ENCODE data around the gene CDC42BPG.

GRCh38 chr11:64792482-64792881 is 52.0 kb downstream of the CDC42BPG start:
- TF ChIP-seq, protein P1, sequence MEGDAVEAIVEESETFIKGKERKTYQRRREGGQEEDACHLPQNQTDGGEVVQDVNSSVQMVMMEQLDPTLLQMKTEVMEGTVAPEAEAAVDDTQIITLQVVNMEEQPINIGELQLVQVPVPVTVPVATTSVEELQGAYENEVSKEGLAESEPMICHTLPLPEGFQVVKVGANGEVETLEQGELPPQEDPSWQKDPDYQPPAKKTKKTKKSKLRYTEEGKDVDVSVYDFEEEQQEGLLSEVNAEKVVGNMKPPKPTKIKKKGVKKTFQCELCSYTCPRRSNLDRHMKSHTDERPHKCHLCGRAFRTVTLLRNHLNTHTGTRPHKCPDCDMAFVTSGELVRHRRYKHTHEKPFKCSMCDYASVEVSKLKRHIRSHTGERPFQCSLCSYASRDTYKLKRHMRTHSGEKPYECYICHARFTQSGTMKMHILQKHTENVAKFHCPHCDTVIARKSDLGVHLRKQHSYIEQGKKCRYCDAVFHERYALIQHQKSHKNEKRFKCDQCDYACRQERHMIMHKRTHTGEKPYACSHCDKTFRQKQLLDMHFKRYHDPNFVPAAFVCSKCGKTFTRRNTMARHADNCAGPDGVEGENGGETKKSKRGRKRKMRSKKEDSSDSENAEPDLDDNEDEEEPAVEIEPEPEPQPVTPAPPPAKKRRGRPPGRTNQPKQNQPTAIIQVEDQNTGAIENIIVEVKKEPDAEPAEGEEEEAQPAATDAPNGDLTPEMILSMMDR (IDR thresholded peaks at IDR 0.05; ENCODE audit: low read length) = no peak
- TF ChIP-seq EZH2 (IDR thresholded peaks at IDR 0.05; ENCODE audit: borderline replicate concordance, low read length) = no peak
